ENCODE results near the gene DUSP10.

The DUSP10 gene

GRCh38 chr1:221728037-221728505 is 13.8 kb downstream of the DUSP10 start:
- no peak for DNase-seq

- no peak for DNase-seq
Observed at GRCh38 chr1:221727146-221728036, 14.5 kb downstream of the DUSP10 start.

- DNase-seq, result peak; percentile 17
Observed at GRCh38 chr1:221725735-221726672, 15.9 kb downstream of the DUSP10 start.

- DNase-seq, result no peak
Observed at GRCh38 chr1:221724931-221725605, 16.8 kb downstream of the DUSP10 start.

GRCh38 chr1:221723848-221724236 is 18.0 kb downstream of the DUSP10 start:
- DNase-seq, result no peak

GRCh38 chr1:221723018-221723847 is 18.7 kb downstream of the DUSP10 start:
- DNase-seq, result no peak

GRCh38 chr1:221722254-221723017 is 19.5 kb downstream of the DUSP10 start:
- DNase-seq, result no peak

- no peak for DNase-seq
Observed at GRCh38 chr1:221720545-221720944, 21.3 kb downstream of the DUSP10 start.

- no peak for DNase-seq
Observed at GRCh38 chr1:221719987-221720386, 21.9 kb downstream of the DUSP10 start.

- no peak for DNase-seq
Observed at GRCh38 chr1:221719278-221719597, 22.7 kb downstream of the DUSP10 start.

- no peak for DNase-seq
Observed at GRCh38 chr1:221718381-221719277, 23.3 kb downstream of the DUSP10 start.

GRCh38 chr1:221717485-221717853 is 24.4 kb downstream of the DUSP10 start:
- DNase-seq, result no peak

GRCh38 chr1:221716713-221717484 is 25.0 kb downstream of the DUSP10 start:
- no peak for DNase-seq

GRCh38 chr1:221715321-221716169 is 26.3 kb downstream of the DUSP10 start:
- no peak for DNase-seq

GRCh38 chr1:221714227-221715152 is 27.4 kb downstream of the DUSP10 start:
- no peak for DNase-seq

- DNase-seq, result peak; percentile 87
Observed at GRCh38 chr1:221712776-221713431, 29.0 kb downstream of the DUSP10 start.
